Urinary bladder (tissue), 4 donors: Measurements from ENCODE around the gene GTF3C5. TPM values are rescaled to one million over a fixed set of nuclear protein-coding genes. Genes with fewer than 3 reads are reported as not detected.
"Not testable (repeated sequence)": the region's sequence is repeated elsewhere in the genome, so short reads cannot be mapped to it uniquely, and the experiment has no call there.

ENCODE experiments used
- DNase-seq: peaks from one replicate; pipeline ENCODE4 v3.0.0-alpha.2; 2015; ENCODE audit errors: extremely low spot score
- H3K27ac ChIP-seq: one replicate; pipeline ENCODE4 v1.5.1; 2013; ENCODE audit warnings: low read depth, mild to moderate bottlenecking, moderate library complexity
- H3K36me3 ChIP-seq: one replicate; pipeline ENCODE4 v1.6.1; 2013; ENCODE audit warnings: mild to moderate bottlenecking, moderate library complexity; ENCODE audit not compliant: insufficient read depth
- H3K4me1 ChIP-seq: one replicate; pipeline ENCODE4 v1.6.1; 2013; ENCODE audit warnings: mild to moderate bottlenecking, moderate library complexity; ENCODE audit not compliant: insufficient read depth
- H3K4me3 ChIP-seq: one replicate; pipeline ENCODE4 v1.5.1; 2013; ENCODE audit warnings: low read depth, low read length
- WGBS: extraction: QIAGEN DNeasy Blood & Tissue Kit; methylation state at CpG from one replicate; pipeline ENCODE4 v1.1.7; 2013; 5-methylcytosine and 5-hydroxymethylcytosine counted together
- polyA plus RNA-seq: library from polyadenylated mRNA; stranded (reverse); fragments of 200-250 nt; gene quantifications from one replicate; pipeline ENCODE4 v1.2.3, GENCODE V29; 2013
- total RNA-seq: library from RNA; depleted of rRNA; stranded (reverse); fragments of >200 nt; gene quantifications from one replicate; pipeline ENCODE4 v1.2.3, GENCODE V29; 2014
- donor health status: healthy with polysubstance abuse.
- donor health status: healthy.

GTF3C5 gene
- total and polyA plus RNA-seq, 2 donors = 23.2 to 50.3 TPM

GRCh38 chr9:133027134-133027533 is 3.7 kb upstream of the GTF3C5 start:
- 53% methylated on average over 5 of the region's 5 CpGs for WGBS
- no peaks in the 10 kb centered on the region for H3K36me3 ChIP-seq
- peaks cover 1% of the 10 kb centered on the region for H3K4me1 ChIP-seq
- no peak overlapping the region for H3K27ac ChIP-seq
- DNase-seq = no peak
- no peak overlapping the region for H3K4me3 ChIP-seq

- no peak overlapping the region for H3K27ac ChIP-seq
- H3K36me3 ChIP-seq = no peaks in the 10 kb centered on the region
- no peak for DNase-seq
- no peak overlapping the region for H3K4me3 ChIP-seq
- peaks cover 4% of the 10 kb centered on the region for H3K4me1 ChIP-seq
- WGBS = 76% methylated on average over 3 of the region's 3 CpGs
Observed at GRCh38 chr9:133028221-133028620, 2.6 kb upstream of the GTF3C5 start.

GRCh38 chr9:133029994-133030316 is 842 bp upstream of the GTF3C5 start:
- no peak for DNase-seq
- Histone ChIP-seq H3K36me3 (no peaks in the 10 kb centered on the region), H3K4me1 (peaks cover 4% of the 10 kb centered on the region), H3K4me3 (peak overlapping the region; percentile 81), H3K27ac (peak overlapping the region; percentile 91)
- WGBS = under 1% methylated on average over 28 of the region's 28 CpGs

GRCh38 chr9:133031130-133031422 is 279 bp downstream of the GTF3C5 start:
- Histone ChIP-seq H3K4me1 (peaks cover 4% of the 10 kb centered on the region), H3K27ac (no peak overlapping the region), H3K4me3 (peak overlapping the region; percentile 59), H3K36me3 (no peaks in the 10 kb centered on the region)
- under 1% methylated on average over 16 of the region's 16 CpGs for WGBS
- no peak for DNase-seq

- 58% methylated on average over 10 of the region's 10 CpGs for WGBS
- H3K4me3 ChIP-seq = peak overlapping the region; percentile 59
- H3K4me1 ChIP-seq = peaks cover 4% of the 10 kb centered on the region
- DNase-seq = no peak
- no peaks in the 10 kb centered on the region for H3K36me3 ChIP-seq
- H3K27ac ChIP-seq = no peak overlapping the region
Observed at GRCh38 chr9:133031496-133031911, 707 bp downstream of the GTF3C5 start.

GRCh38 chr9:133032171-133032570 is 1.4 kb downstream of the GTF3C5 start:
- no peak for DNase-seq
- H3K36me3 ChIP-seq = no peaks in the 10 kb centered on the region
- no peak overlapping the region for H3K4me3 ChIP-seq
- WGBS = 95% methylated on average over 10 of the region's 10 CpGs
- H3K27ac ChIP-seq = no peak overlapping the region
- peaks cover 4% of the 10 kb centered on the region for H3K4me1 ChIP-seq

GRCh38 chr9:133035669-133036068 is 4.9 kb downstream of the GTF3C5 start:
- Histone ChIP-seq H3K4me1 (peaks cover 4% of the 10 kb centered on the region), H3K4me3 (no peak overlapping the region), H3K36me3 (no peaks in the 10 kb centered on the region), H3K27ac (no peak overlapping the region)
- DNase-seq = no peak
- WGBS = 91% methylated on average over 6 of the region's 6 CpGs

- H3K4me1 ChIP-seq = no peaks in the 10 kb centered on the region
- H3K27ac ChIP-seq = no peak overlapping the region
- WGBS = 94% methylated on average over 25 of the region's 25 CpGs
- H3K4me3 ChIP-seq = no peak overlapping the region
- peaks cover 3% of the 10 kb centered on the region for H3K36me3 ChIP-seq
- no peak for DNase-seq
Observed at GRCh38 chr9:133037775-133038515, 7.1 kb downstream of the GTF3C5 start.

GRCh38 chr9:133040892-133041479 is 10.2 kb downstream of the GTF3C5 start:
- H3K4me1 ChIP-seq, H3K27ac ChIP-seq, DNase-seq, H3K36me3 ChIP-seq, H3K4me3 ChIP-seq: not testable (repeated sequence)
- whole genome bisulfite sequencing = 93% methylated on average over 12 of the region's 12 CpGs

GRCh38 chr9:133041958-133042357 is 11.2 kb downstream of the GTF3C5 start:
- 93% methylated on average over 9 of the region's 9 CpGs for WGBS
- H3K4me3 ChIP-seq = no peak overlapping the region
- no peak overlapping the region for H3K27ac ChIP-seq
- no peak for DNase-seq
- peaks cover 14% of the 10 kb centered on the region for H3K36me3 ChIP-seq
- H3K4me1 ChIP-seq = no peaks in the 10 kb centered on the region

GRCh38 chr9:133042676-133043075 is 11.9 kb downstream of the GTF3C5 start:
- no peaks in the 10 kb centered on the region for H3K4me1 ChIP-seq
- H3K36me3 ChIP-seq = peaks cover 14% of the 10 kb centered on the region
- no peak overlapping the region for H3K27ac ChIP-seq
- DNase-seq = no peak
- WGBS = 85% methylated on average over 8 of the region's 8 CpGs
- H3K4me3 ChIP-seq = no peak overlapping the region

GRCh38 chr9:133043449-133044035 is 12.7 kb downstream of the GTF3C5 start:
- WGBS = 92% methylated on average over 16 of the region's 16 CpGs
- H3K36me3 ChIP-seq = peaks cover 14% of the 10 kb centered on the region
- H3K27ac ChIP-seq = no peak overlapping the region
- H3K4me1 ChIP-seq = no peaks in the 10 kb centered on the region
- no peak overlapping the region for H3K4me3 ChIP-seq
- DNase-seq = no peak

- Histone ChIP-seq H3K36me3 (peaks cover 14% of the 10 kb centered on the region), H3K27ac (no peak overlapping the region), H3K4me3 (no peak overlapping the region), H3K4me1 (no peaks in the 10 kb centered on the region)
- no peak for DNase-seq
- 92% methylated on average over 6 of the region's 6 CpGs for WGBS
Observed at GRCh38 chr9:133044125-133044524, 13.3 kb downstream of the GTF3C5 start.

- no peaks in the 10 kb centered on the region for H3K4me1 ChIP-seq
- H3K4me3 ChIP-seq = no peak overlapping the region
- DNase-seq = no peak
- no peak overlapping the region for H3K27ac ChIP-seq
- H3K36me3 ChIP-seq = peaks cover 14% of the 10 kb centered on the region
- 94% methylated on average over 11 of the region's 11 CpGs for WGBS
Observed at GRCh38 chr9:133044661-133045060, 13.9 kb downstream of the GTF3C5 start.
